Measurements from ENCODE around the gene BRINP1. TPM values are rescaled to one million over a fixed set of nuclear protein-coding genes. Genes with fewer than 3 reads are reported as not detected.
"Not testable (repeated sequence)": the region's sequence is repeated elsewhere in the genome, so short reads cannot be mapped to it uniquely, and the experiment has no call there.

The BRINP1 gene
- total RNA-seq, 3 donors from 2014 or later (not counting 1 experiment from before 2014, with no cell fraction given): not detected

DNA sequence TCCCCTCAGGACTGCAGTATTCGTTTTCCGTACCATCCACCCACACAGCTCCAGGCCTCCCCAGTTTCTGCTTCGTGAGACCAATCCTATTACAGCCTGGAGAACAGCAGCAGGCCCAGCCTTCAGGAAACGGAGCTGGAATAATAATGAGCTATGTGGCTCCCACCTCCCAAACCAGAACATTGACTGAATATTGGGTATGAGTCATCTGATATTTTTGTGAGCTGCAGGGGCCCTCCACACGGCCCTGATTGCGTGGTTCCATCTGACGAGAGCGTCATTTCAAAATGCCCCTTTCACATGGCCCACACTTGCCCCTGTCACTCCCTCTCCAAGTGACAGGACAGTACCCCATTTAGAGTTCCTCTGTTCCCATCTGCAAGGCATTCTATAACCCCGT lies 192.0 kb downstream of the BRINP1 start:
- intact Hi-C loops (cut with micrococcal nuclease): no loop called here
- no peak for DNase-seq
- Histone ChIP-seq H3K4me1 (ENCODE audit: control insufficient read depth, insufficient read depth, low read length) (no peaks in the 10 kb centered on the region), H3K9me3 (ENCODE audit: control insufficient read depth, insufficient read depth, low read length) (no peaks in the 10 kb centered on the region), H3K27ac (ENCODE audit: low read length) (no peak overlapping the region), H3K4me3 (ENCODE audit: low read length) (no peak overlapping the region), H3K36me3 (ENCODE audit: control insufficient read depth, insufficient read depth, low read length) (no peaks in the 10 kb centered on the region), H3K27me3 (ENCODE audit: control insufficient read depth, insufficient read depth, low read length) (no peaks in the 10 kb centered on the region)
- Mint-ChIP-seq H3K27ac (no peak overlapping the region), H3K27me3 (ENCODE audit: low read depth in 2 of 2) (no peaks in the 10 kb centered on the region), H3K4me3 (no peak overlapping the region), H3K4me1 (no peaks in the 10 kb centered on the region), H3K9me3 (peaks cover 3 to 7% of the 10 kb centered on the region in 2 donors), H3K36me3 (no peaks in the 10 kb centered on the region)
- ATAC-seq: no peak
- TF ChIP-seq, protein P1, sequence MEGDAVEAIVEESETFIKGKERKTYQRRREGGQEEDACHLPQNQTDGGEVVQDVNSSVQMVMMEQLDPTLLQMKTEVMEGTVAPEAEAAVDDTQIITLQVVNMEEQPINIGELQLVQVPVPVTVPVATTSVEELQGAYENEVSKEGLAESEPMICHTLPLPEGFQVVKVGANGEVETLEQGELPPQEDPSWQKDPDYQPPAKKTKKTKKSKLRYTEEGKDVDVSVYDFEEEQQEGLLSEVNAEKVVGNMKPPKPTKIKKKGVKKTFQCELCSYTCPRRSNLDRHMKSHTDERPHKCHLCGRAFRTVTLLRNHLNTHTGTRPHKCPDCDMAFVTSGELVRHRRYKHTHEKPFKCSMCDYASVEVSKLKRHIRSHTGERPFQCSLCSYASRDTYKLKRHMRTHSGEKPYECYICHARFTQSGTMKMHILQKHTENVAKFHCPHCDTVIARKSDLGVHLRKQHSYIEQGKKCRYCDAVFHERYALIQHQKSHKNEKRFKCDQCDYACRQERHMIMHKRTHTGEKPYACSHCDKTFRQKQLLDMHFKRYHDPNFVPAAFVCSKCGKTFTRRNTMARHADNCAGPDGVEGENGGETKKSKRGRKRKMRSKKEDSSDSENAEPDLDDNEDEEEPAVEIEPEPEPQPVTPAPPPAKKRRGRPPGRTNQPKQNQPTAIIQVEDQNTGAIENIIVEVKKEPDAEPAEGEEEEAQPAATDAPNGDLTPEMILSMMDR (IDR thresholded peaks at IDR 0.05): no peak
- WGBS (ENCODE audit: insufficient coverage): 84% methylated on average over 9 of the region's 9 CpGs

DNA sequence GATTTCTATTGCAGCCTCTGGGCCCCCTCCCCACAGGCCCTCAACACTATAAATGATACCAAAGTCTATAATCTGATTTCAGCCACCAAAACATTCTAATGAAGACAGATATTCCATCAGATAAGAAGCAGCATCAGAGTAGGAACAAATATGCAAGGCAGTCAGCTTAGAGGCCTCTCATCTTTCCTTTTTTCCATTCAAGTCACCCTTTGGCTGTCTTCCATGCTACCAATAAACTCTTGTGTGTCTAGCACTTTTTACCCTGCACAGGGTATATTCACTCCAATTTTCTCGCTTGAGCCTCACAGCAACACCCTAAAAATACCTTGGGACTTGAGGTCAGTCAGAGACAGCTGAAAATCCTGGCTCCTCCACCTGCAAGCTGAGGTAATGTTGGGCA lies 193.7 kb downstream of the BRINP1 start:
- Mint-ChIP-seq H3K27me3 (ENCODE audit: low read depth in 2 of 2) (no peaks in the 10 kb centered on the region), H3K36me3 (no peaks in the 10 kb centered on the region), H3K4me1 (no peaks in the 10 kb centered on the region), H3K27ac (no peak overlapping the region), H3K9me3 (peaks cover 3 to 4% of the 10 kb centered on the region in 2 donors), H3K4me3 (no peak overlapping the region)
- TF ChIP-seq, protein P1 (IDR thresholded peaks at IDR 0.05): no peak
- H3K9me3 ChIP-seq (ENCODE audit: control insufficient read depth, insufficient read depth, low read length): no peaks in the 10 kb centered on the region
- DNase-seq: no peak
- intact Hi-C loops (cut with micrococcal nuclease): no loop called here
- no peaks in the 10 kb centered on the region for H3K27me3 ChIP-seq (ENCODE audit: control insufficient read depth, insufficient read depth, low read length)
- H3K36me3 ChIP-seq (ENCODE audit: control insufficient read depth, insufficient read depth, low read length): no peaks in the 10 kb centered on the region
- no peak overlapping the region for H3K4me3 ChIP-seq (ENCODE audit: low read length)
- no peak overlapping the region for H3K27ac ChIP-seq (ENCODE audit: low read length)
- H3K4me1 ChIP-seq (ENCODE audit: control insufficient read depth, insufficient read depth, low read length): no peaks in the 10 kb centered on the region
- 86% methylated on average over 1 of the region's 1 CpG for WGBS (ENCODE audit: insufficient coverage)
- ATAC-seq: no peak

DNA sequence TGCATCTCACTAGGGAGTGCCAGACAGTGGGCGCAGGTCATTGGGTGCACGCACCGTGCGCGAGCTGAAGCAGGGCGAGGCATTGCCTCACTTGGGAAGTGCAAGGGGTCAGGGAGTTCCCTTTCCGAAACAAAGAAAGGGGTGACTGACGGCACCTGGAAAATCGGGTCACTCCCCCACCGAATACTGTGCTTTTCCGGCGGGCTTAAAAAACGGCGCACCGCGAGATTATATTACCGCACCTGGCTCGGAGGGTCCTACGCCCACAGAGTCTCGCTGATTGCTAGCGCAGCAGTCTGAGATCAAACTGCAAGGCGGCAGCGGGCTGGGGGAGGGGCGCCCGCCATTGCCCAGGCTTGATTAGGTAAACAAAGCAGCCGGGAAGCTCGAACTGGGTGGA lies 200.0 kb downstream of the BRINP1 start:
- H3K4me3 ChIP-seq (ENCODE audit: low read length); H3K4me1 Mint-ChIP-seq; DNase-seq; H3K36me3 Mint-ChIP-seq; ATAC-seq; H3K36me3 ChIP-seq (ENCODE audit: control insufficient read depth, insufficient read depth, low read length); H3K27me3 Mint-ChIP-seq (ENCODE audit: low read depth in 2 of 2); intact Hi-C loops (cut with micrococcal nuclease); H3K27ac ChIP-seq (ENCODE audit: low read length); H3K9me3 ChIP-seq (ENCODE audit: control insufficient read depth, insufficient read depth, low read length); H3K4me3 Mint-ChIP-seq; H3K4me1 ChIP-seq (ENCODE audit: control insufficient read depth, insufficient read depth, low read length); H3K27ac Mint-ChIP-seq; H3K9me3 Mint-ChIP-seq; H3K27me3 ChIP-seq (ENCODE audit: control insufficient read depth, insufficient read depth, low read length): not testable (repeated sequence)
- 45% methylated on average over 22 of the region's 27 CpGs for WGBS (ENCODE audit: insufficient coverage)

DNA sequence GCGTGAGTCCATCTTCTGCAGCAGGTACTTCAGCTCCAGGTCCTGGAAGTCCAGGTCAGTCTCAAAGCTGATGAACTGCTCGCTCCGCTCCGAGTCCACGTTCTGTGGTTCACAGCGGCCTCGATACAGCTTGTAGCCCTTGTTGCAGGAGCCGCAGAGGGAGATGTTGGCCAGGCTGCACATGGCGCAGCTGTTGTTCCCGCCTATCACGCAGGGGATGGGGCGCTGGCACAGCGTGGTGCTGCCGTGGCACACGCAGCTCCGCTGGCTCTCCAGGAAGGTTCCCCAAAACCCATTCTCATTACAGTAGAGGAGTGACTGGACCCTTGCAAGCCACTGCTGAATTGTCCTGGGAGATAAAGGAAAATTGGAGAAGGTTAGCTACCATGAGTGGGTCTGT lies 201.4 kb downstream of the BRINP1 start:
- Mint-ChIP-seq H3K36me3 (no peaks in the 10 kb centered on the region), H3K4me1 (no peaks in the 10 kb centered on the region), H3K27ac (no peak overlapping the region), H3K4me3 (no peak overlapping the region), H3K9me3 (peaks cover 0 to 6% of the 10 kb centered on the region in 2 donors), H3K27me3 (ENCODE audit: low read depth in 2 of 2) (no peaks in the 10 kb centered on the region)
- H3K27me3 ChIP-seq (ENCODE audit: control insufficient read depth, insufficient read depth, low read length): no peaks in the 10 kb centered on the region
- DNase-seq: no peak
- H3K27ac ChIP-seq (ENCODE audit: low read length): no peak overlapping the region
- no peak for ATAC-seq
- peaks cover 6% of the 10 kb centered on the region for H3K9me3 ChIP-seq (ENCODE audit: control insufficient read depth, insufficient read depth, low read length)
- H3K36me3 ChIP-seq (ENCODE audit: control insufficient read depth, insufficient read depth, low read length): no peaks in the 10 kb centered on the region
- intact Hi-C loops (cut with micrococcal nuclease): no loop called here
- WGBS (ENCODE audit: insufficient coverage): 93% methylated on average over 16 of the region's 16 CpGs
- H3K4me3 ChIP-seq (ENCODE audit: low read length): no peak overlapping the region
- TF ChIP-seq, protein P1 (IDR thresholded peaks at IDR 0.05): no peak
- H3K4me1 ChIP-seq (ENCODE audit: control insufficient read depth, insufficient read depth, low read length): no peaks in the 10 kb centered on the region

Data from natural killer cell (primary cell).